H1 (cell line): ENCODE measurements around the gene UROC1. TPM values are rescaled to one million over a fixed set of nuclear protein-coding genes. Genes with fewer than 3 reads are reported as not detected.

Experiments used
- CTCF ChIA-PET: fragments of 300-600 bp; sonication (Branson Sonifier 250); formaldehyde crosslinking; loops from one replicate; lab custom pipeline; 2021; ENCODE audit not compliant: partially characterized antibody; lab: Charles Lee
- POLR2A ChIA-PET: fragments of 300-600 bp; sonication (Branson Sonifier 250); formaldehyde crosslinking; loops from one replicate; lab custom pipeline; 2021; ENCODE audit warnings: inconsistent platforms; ENCODE audit not compliant: partially characterized antibody; lab: Charles Lee
- DNase-seq, 2 experiments: peaks; one replicate each; pipeline versions ENCODE4 v3.0.0 to v3.0.0-alpha.2; 2010 to 2022; ENCODE audit warnings: low spot score in 2 of 2, low read depth in 1 of 2, mixed read lengths in 1 of 2
- FAIRE-seq: peaks from 2 replicates; lab custom pipeline; 2011; peaks lifted over from hg19 to GRCh38; lab: Jason Lieb, UNC
- H2AFZ ChIP-seq: 2 replicates; pipeline ENCODE4 v1.8.1; 2012; ENCODE audit warnings: low read length, inconsistent platforms
- H2AK5ac ChIP-seq: 2 replicates; pipeline ENCODE4 v1.6.1; 2013; ENCODE audit warnings: low read depth, low read length
- H2BK120ac ChIP-seq: replicated peaks from 2 replicates; pipeline ENCODE3; 2013; ENCODE audit warnings: low read depth, low read length, inconsistent platforms
- H2BK12ac ChIP-seq: 2 replicates; pipeline ENCODE4 v1.6.1; 2013; ENCODE audit warnings: low read depth, low read length
- H2BK15ac ChIP-seq: 2 replicates; pipeline ENCODE4 v1.6.1; 2013; ENCODE audit warnings: low read length
- H2BK20ac ChIP-seq: 2 replicates; pipeline ENCODE4 v1.6.1; 2013; ENCODE audit warnings: low read length
- H2BK5ac ChIP-seq: 2 replicates; pipeline ENCODE4 v1.6.1; 2013; ENCODE audit warnings: low read depth, low read length
- H3K14ac ChIP-seq: 2 replicates; pipeline ENCODE4 v1.6.1; 2013; ENCODE audit warnings: inconsistent platforms; ENCODE audit not compliant: insufficient read length
- H3K18ac ChIP-seq: 2 replicates; pipeline ENCODE4 v1.6.1; 2013; ENCODE audit warnings: low read length; ENCODE audit errors: extremely low read depth
- H3K23ac ChIP-seq: 2 replicates; pipeline ENCODE4 v1.6.1; 2013; ENCODE audit warnings: inconsistent platforms; ENCODE audit not compliant: insufficient read length
- H3K23me2 ChIP-seq: 2 replicates; pipeline ENCODE4 v1.6.1; 2013; ENCODE audit warnings: low read depth, low read length
- H3K27ac ChIP-seq: 2 replicates; pipeline ENCODE4 v1.6.1; 2011; ENCODE audit warnings: low read depth, low read length, inconsistent platforms
- H3K27me3 ChIP-seq, 4 experiments: replicated peaks in 1 of 4; 1 replicate in 1 of 4; 2 replicates in 3 of 4; pipeline versions ENCODE4 v1.6.1 to v1.8.1; 2011 to 2013; ENCODE audit warnings: low read length in 3 of 4, mild to moderate bottlenecking in 3 of 4, inconsistent platforms in 2 of 4, mixed read lengths in 2 of 4, moderate library complexity in 1 of 4; ENCODE audit not compliant: control insufficient read depth in 3 of 4, insufficient read depth in 3 of 4; ENCODE audit errors: extremely low read depth in 1 of 4
- H3K36me3 ChIP-seq, 4 experiments: 2 replicates each; pipeline versions ENCODE4 v1.6.1 to v1.8.1; 2011 to 2013; ENCODE audit warnings: mild to moderate bottlenecking in 4 of 4, low read length in 3 of 4, moderate library complexity in 2 of 4, control low read depth in 1 of 4, inconsistent platforms in 1 of 4; ENCODE audit not compliant: insufficient read depth in 4 of 4, control insufficient read depth in 2 of 4
- H3K4ac ChIP-seq: replicated peaks from 2 replicates; pipeline ENCODE3; 2013; ENCODE audit warnings: low read length, low read depth, mixed read lengths, inconsistent platforms; ENCODE audit not compliant: insufficient read length
- H3K4me1 ChIP-seq, 4 experiments: replicated peaks in 1 of 4; 1 replicate in 1 of 4; 2 replicates in 3 of 4; pipeline versions ENCODE4 v1.6.1 to v1.8.1; 2011 to 2013; ENCODE audit warnings: low read length in 3 of 4, inconsistent platforms in 2 of 4, mixed read lengths in 1 of 4; ENCODE audit not compliant: insufficient read depth in 4 of 4, control insufficient read depth in 3 of 4
- H3K4me2 ChIP-seq, 2 experiments: 2 replicates each; pipeline versions ENCODE4 v1.6.1 to v1.8.1; 2011 to 2013; ENCODE audit warnings: low read depth in 2 of 2, low read length in 2 of 2, control low read depth in 1 of 2, inconsistent platforms in 1 of 2, mild to moderate bottlenecking in 1 of 2; ENCODE audit not compliant: insufficient read depth in 1 of 2
- H3K4me3 ChIP-seq, 4 experiments: fragments of 200-600, 300-600 bp in 1 of 4; sonication (generic), shearing (Covaris generic), sonication (Bioruptor Twin) in 1 of 4; 2 replicates each; pipeline versions ENCODE4 v1.5.1 to v1.8.1; 2011 to 2016; ENCODE audit warnings: low read length in 4 of 4, low read depth in 3 of 4, control low read depth in 2 of 4, inconsistent platforms in 2 of 4, mild to moderate bottlenecking in 2 of 4, mixed read lengths in 1 of 4, moderate library complexity in 1 of 4; ENCODE audit not compliant: insufficient read depth in 2 of 4; ENCODE audit errors: extremely low read depth in 1 of 4
- H3K56ac ChIP-seq: replicated peaks from 2 replicates; pipeline ENCODE3; 2013; ENCODE audit warnings: low read depth, mild to moderate bottlenecking, mixed read lengths, low read length, inconsistent platforms; ENCODE audit not compliant: insufficient read length
- H3K79me1 ChIP-seq: 2 replicates; pipeline ENCODE4 v1.6.1; 2013; ENCODE audit warnings: low read depth, low read length, control low read depth
- H3K79me2 ChIP-seq, 2 experiments: 2 replicates each; pipeline versions ENCODE4 v1.6.1 to v1.8.1; 2012 to 2013; ENCODE audit warnings: low read length in 2 of 2, mild to moderate bottlenecking in 2 of 2, inconsistent platforms in 1 of 2; ENCODE audit not compliant: insufficient read depth in 2 of 2, control insufficient read depth in 1 of 2
- H3K9ac ChIP-seq, 4 experiments: replicated peaks in 1 of 4; 1 replicate in 1 of 4; 2 replicates in 3 of 4; pipeline versions ENCODE4 v1.6.1 to v1.8.1; 2011 to 2013; ENCODE audit warnings: low read depth in 3 of 4, low read length in 3 of 4, control low read depth in 2 of 4, mild to moderate bottlenecking in 2 of 4, moderate library complexity in 2 of 4, inconsistent platforms in 1 of 4; ENCODE audit errors: extremely low read depth in 1 of 4
- H3K9me3 ChIP-seq, 2 experiments: 2 replicates each; pipeline versions ENCODE4 v1.6.1 to v1.8.1; 2012 to 2013; ENCODE audit warnings: mild to moderate bottlenecking in 2 of 2, moderate library complexity in 2 of 2, control low read depth in 1 of 2, inconsistent platforms in 1 of 2, low read depth in 1 of 2, low read length in 1 of 2, mixed read lengths in 1 of 2; ENCODE audit not compliant: insufficient read depth in 2 of 2
- H4K20me1 ChIP-seq, 2 experiments: replicated peaks in 1 of 2; 2 replicates each; pipeline versions ENCODE3 to v1.8.1; 2011 to 2013; ENCODE audit warnings: inconsistent platforms in 2 of 2, low read length in 2 of 2, mild to moderate bottlenecking in 1 of 2; ENCODE audit not compliant: insufficient read depth in 2 of 2, control insufficient read depth in 1 of 2
- H4K5ac ChIP-seq: 2 replicates; pipeline ENCODE4 v1.6.1; 2013; ENCODE audit warnings: low read length, low read depth, mixed read lengths, inconsistent platforms; ENCODE audit not compliant: insufficient read length
- H4K8ac ChIP-seq: 2 replicates; pipeline ENCODE4 v1.8.0; 2013; ENCODE audit warnings: mild to moderate bottlenecking, moderate library complexity, low read length, inconsistent platforms; ENCODE audit not compliant: insufficient read depth; ENCODE audit errors: extremely low read depth
- H4K91ac ChIP-seq: replicated peaks from 2 replicates; pipeline ENCODE3; 2013; ENCODE audit warnings: low read length, mixed read lengths, inconsistent platforms; ENCODE audit not compliant: insufficient read length
- EGR1 ChIP-seq: IDR thresholded peaks from 2 replicates; pipeline ENCODE4 v1.6.1; 2011; ENCODE audit warnings: low read depth, low read length, borderline replicate concordance
- JUND ChIP-seq: IDR thresholded peaks from 2 replicates; pipeline ENCODE4 v1.6.1; 2011; ENCODE audit warnings: mild to moderate bottlenecking, improper control_type of control experiment, low read length
- KDM4A ChIP-seq: IDR thresholded peaks from one replicate; pipeline ENCODE4 v1.7.1; 2012; ENCODE audit warnings: low read depth, mild to moderate bottlenecking, moderate library complexity, low read length, inconsistent platforms; ENCODE audit not compliant: severe bottlenecking
- POLR2AphosphoS5 ChIP-seq: IDR thresholded peaks from 2 replicates; pipeline ENCODE4 v1.6.1; 2011; ENCODE audit warnings: low read depth, low read length
- POU5F1 ChIP-seq: IDR thresholded peaks from 2 replicates; pipeline ENCODE4 v1.6.1; 2011; ENCODE audit warnings: low read depth, mild to moderate bottlenecking, low read length, moderate library complexity
- SP1 ChIP-seq: IDR thresholded peaks from 2 replicates; pipeline ENCODE4 v1.6.1; 2011; ENCODE audit warnings: low read depth, low read length
- SUZ12 ChIP-seq: fragments of 200-600 bp; sonication (generic); IDR thresholded peaks from 2 replicates; pipeline ENCODE4 v1.6.1; 2012; ENCODE audit warnings: mild to moderate bottlenecking, inconsistent platforms, low read length, moderate library complexity, mixed read lengths
- WGBS, 2 experiments: shearing (Covaris generic) in 1 of 2; methylation state at CpG; one replicate each; pipeline versions ENCODE4 v1.1.6 to v1.1.7; 2013 to 2015; ENCODE audit warnings: low lambda C conversion rate in 2 of 2, mixed read lengths in 2 of 2, inconsistent platforms in 1 of 2, low coverage in 1 of 2, missing lambda C conversion rate in 1 of 2; ENCODE audit not compliant: insufficient replicate concordance in 2 of 2, insufficient coverage in 1 of 2, insufficient read length in 1 of 2; ENCODE audit errors: extremely low coverage in 1 of 2, missing lambda C conversion rate in 1 of 2; 5-methylcytosine and 5-hydroxymethylcytosine counted together
- polyA plus RNA-seq, 7 experiments: library from polyadenylated mRNA; depleted of rRNA in 3 of 7; stranded (reverse) in 5 of 7; unstranded in 2 of 7; fragments of >200 nt in 5 of 7; fragments of 200-250 nt in 2 of 7; gene quantifications; 1 replicate in 5 of 7; 2 replicates in 1 of 7; 4 replicates in 1 of 7; pipeline versions ENCODE4 v1.2.1 to v1.2.3, GENCODE V29; 2011 to 2013; ENCODE audit warnings: missing spikeins in 2 of 7, mixed read lengths in 2 of 7
- total RNA-seq: library from RNA; stranded (reverse); fragmentation: NEBNext Ultra II Directional; extraction: Animal tissue kit (Norgen Biotek cat#: 25700); gene quantifications from 2 replicates; pipeline ENCODE4 v1.2.1, GENCODE V29; 2021

The UROC1 gene
- total and polyA plus RNA-seq, 2 of the 8 experiments (the other 6 are each of a cell fraction or from before 2014, with no cell fraction given) = 0.03 TPM; not detected in 1

- Histone ChIP-seq H3K79me1 (no peaks in the 10 kb centered on the region), H3K4ac (no peak overlapping the region)
- TF ChIP-seq POU5F1 (no peak), SP1 (no peak), SUZ12 (no peak), JUND (no peak), EGR1 (no peak), KDM4A (no peak), POLR2AphosphoS5 (no peak)
- TF ChIP-seq, all 59 proteins: peak for 0
- DNase-seq (no peak), FAIRE-seq (no peak)
- no peaks in the 10 kb centered on the region for H3K9me3 ChIP-seq
- no peak overlapping the region for H2BK5ac ChIP-seq
- no peak overlapping the region for H2AFZ ChIP-seq
- POLR2A ChIA-PET = interaction anchor here (0.6 kb wide), 1 partner anchor 588 kb away, joined by 3 read pairs; no protein-coding TSS in a partner anchor
- peaks cover 5% of the 10 kb centered on the region; the same call in 1 of the 2 replicates for H3K23me2 ChIP-seq
- H2BK12ac ChIP-seq = no peak overlapping the region
- peaks cover 0 to 16% (median 11%) of the 10 kb centered on the region in 4 experiments; a peak in 5 of 7 replicates for H3K27me3 ChIP-seq
- H2BK15ac ChIP-seq = no peak overlapping the region; the same call in 1 of the 2 replicates
- H3K14ac ChIP-seq = no peak overlapping the region
- no peaks in the 10 kb centered on the region for H3K36me3 ChIP-seq
- no peak overlapping the region for H3K4me2 ChIP-seq
- no peak overlapping the region for H3K23ac ChIP-seq
- CTCF ChIA-PET = interaction anchor here (0.8 to 4.1 kb wide), 10 partner anchors 9 to 453 kb away, joined by 3 to 35 read pairs (median 6); no protein-coding TSS in a partner anchor
- WGBS, 2 experiments = 85% methylated on average over 11 of the region's 11 CpGs; no CpG with 5 or more reads in 1 of the 2 experiments
- no peak overlapping the region for H3K9ac ChIP-seq
- H3K79me2 ChIP-seq = no peaks in the 10 kb centered on the region
- H3K4me1 ChIP-seq = peaks cover 0 to 13% (median 9%) of the 10 kb centered on the region in 4 experiments; a peak in 6 of 7 replicates
- no peak overlapping the region for H3K18ac ChIP-seq
- no peak overlapping the region for H3K4me3 ChIP-seq
- no peak overlapping the region for H4K8ac ChIP-seq
- H3K56ac ChIP-seq = no peak overlapping the region
- no peaks in the 10 kb centered on the region for H4K20me1 ChIP-seq
- H4K91ac ChIP-seq = no peak overlapping the region
- H2BK120ac ChIP-seq = no peak overlapping the region
- no peak overlapping the region for H4K5ac ChIP-seq
- H3K27ac ChIP-seq = no peak overlapping the region
- H2AK5ac ChIP-seq = no peak overlapping the region
- H2BK20ac ChIP-seq = no peak overlapping the region
Measured at GRCh38 chr3:126521122-126521891, 3.7 kb upstream of the UROC1 start.
